8988T (cell line): ENCODE data around the gene FMO2.

Source experiments
- DNase-seq: peaks from one replicate; pipeline ENCODE4 v3.0.0; 2011

FMO2 gene, protein sequence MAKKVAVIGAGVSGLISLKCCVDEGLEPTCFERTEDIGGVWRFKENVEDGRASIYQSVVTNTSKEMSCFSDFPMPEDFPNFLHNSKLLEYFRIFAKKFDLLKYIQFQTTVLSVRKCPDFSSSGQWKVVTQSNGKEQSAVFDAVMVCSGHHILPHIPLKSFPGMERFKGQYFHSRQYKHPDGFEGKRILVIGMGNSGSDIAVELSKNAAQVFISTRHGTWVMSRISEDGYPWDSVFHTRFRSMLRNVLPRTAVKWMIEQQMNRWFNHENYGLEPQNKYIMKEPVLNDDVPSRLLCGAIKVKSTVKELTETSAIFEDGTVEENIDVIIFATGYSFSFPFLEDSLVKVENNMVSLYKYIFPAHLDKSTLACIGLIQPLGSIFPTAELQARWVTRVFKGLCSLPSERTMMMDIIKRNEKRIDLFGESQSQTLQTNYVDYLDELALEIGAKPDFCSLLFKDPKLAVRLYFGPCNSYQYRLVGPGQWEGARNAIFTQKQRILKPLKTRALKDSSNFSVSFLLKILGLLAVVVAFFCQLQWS

DNA sequence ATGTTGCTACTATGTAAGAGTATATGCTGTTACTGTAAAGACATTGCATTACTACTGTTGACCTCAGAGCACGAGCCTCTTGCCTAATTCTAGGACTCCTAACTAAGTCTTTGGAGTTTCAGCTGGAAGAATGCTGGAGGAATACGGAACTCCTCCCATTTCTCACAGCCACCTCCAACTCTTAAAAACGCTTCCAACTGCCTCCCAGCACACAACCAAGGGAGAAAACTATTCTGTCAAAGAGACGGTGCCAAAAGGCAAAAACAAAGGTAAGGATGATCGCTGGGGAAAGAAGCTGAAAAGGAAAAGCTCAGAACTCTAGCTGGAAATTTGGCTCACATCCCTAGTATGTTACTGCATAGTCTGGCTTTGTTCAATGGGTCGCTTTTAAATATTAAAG is at the start of gene FMO2:
Gene FMO2 (plus strand): TSS at position 210 of the 400 bp plus-strand sequence. CDS start 414 bp downstream, outside the sequence.
- no peak for DNase-seq

DNA sequence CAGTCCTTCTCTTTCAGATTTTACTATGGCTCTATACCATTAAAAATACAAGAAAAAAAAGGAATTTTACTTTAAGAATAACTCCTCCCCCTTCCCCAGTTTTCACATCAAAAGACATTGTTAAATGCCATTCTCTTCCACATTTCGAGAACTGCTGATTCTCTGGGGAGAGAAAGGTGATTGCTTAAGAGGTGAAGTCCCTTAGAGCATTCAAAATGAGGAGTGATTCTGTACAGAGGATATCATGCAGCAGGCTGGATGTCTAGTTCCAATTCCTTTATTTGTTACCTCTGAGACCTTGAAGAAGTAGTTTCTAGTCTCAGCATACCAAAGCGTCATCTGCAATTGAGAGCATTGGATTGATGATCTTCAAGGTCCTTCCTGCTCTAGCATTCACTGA is 47.5 kb upstream of the FMO2 start:
- DNase-seq, result no peak

DNA sequence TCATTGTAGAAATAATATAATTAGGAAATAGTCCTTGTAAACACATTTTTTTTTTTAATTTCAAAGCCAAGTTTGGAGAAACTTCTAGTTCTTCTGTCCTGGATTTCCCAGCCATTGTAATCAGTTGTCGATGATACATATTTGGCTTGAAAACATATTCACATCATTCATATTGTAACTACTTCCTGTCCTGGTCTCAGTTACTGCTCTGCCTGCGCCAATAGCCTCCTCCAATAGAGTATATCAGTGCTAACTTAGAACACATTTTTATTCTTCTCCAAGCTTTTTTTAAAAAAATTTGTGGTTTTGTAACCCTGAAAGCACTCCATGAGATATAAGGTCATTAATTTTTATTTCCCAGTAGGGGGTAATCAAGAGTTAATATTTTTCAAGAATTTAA is 46.1 kb upstream of the FMO2 start:
- DNase-seq, result no peak

DNA sequence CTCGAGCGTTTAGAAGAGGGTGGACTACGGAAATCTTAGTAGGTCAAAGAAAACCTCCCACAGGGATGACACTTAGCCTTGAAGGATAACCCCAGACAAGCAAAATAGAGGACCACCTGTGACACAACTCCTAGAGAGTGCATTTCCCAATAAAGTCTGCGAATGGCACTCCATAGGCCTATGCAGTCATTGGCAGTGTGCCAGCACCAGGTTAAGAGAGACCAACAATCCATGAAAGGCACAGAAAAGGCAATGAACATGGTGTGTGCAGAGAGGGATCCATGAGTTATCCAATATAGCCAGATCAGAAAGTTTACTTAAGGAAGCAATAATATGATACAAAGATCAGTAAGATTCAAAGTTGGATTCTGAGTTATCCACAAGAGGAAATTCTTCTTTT is 45.2 kb upstream of the FMO2 start:
- DNase-seq, result no peak

DNA sequence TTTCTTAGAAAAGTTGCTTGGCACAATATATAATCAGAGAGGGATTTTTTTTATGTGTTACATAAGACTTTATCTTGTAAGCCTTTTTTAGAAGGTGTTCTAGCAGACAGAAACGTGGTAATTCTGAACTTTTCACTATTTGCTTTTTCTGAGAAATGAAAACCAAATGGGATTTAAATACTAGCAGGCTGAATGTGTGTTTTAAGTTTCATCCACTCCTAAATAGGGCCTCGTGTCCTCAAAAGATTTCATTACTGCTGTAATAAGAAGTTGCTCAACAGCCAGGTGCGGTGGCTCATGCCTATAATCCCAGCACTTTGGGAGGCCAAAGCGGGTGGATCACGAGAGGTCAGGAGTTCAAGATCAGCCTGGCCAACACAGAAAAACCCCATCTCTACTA is 44.7 kb upstream of the FMO2 start:
- no peak for DNase-seq

DNA sequence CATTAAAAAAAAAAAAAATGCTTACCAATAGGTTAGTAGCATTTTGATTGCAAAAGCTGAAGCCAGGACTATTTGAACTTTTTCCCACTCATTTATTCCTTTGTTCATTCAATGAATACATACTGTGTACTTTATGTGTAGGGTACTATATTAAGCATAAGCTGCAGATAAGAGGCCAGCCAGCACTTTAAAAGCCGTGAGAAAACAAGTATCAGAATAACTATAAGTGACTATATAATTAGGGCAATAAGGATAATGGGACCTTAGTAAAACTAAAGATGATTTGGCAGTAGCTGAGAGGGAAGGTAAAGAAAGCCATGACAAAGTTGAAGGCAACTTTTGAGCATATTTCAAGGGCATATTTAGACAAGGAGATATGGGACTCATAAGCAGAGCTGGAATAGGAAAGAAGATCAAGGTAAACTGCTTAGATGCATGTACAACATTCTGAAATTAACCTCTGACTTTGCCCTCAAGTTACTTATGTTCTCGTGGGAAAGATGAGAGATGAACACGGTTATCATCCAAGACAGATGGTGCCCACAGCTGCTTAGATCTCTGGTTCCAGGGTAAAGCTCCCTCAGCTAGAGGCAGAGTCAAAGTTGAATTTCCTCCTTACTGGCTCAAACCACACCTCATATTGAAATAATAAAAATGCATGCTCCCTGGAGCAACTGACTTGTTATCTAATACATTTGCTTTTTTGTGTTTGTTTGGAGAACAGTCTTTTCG is 44.0 kb upstream of the FMO2 start:
- no peak for DNase-seq

DNA sequence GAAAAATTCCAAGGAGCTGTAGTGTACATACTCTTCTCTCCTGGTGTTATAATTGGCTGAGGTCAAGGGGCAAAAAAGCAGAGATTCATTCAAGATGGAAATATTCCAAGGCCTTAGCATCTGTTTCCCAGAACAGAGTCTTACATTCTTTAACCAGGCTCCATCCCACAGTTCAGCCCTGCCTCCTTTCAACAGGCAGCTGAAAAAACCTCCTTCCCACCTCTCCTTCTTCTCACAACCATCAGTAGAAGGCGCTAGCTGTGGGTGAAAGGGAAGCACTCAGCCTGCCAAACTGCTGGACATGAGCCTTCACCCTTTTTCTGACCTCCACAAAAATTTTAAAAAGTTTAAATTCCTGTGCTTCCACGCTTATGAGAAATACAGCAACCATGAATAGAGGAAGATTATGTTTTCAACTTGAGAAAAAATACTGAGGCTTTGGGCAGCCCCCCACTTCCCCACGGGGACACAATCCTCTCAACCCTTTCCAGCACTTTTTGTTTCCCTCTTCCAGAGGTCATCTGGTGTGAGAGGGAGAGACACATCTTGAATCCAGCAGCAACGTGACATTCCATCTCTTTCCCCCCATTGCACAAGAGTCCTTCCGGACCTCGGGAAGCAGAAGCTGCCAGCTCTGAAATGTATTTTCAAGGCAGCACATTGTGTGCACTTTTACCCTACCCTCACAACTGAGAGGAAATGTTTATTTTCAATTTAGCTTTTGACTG is 43.2 kb upstream of the FMO2 start:
- DNase-seq, result no peak

DNA sequence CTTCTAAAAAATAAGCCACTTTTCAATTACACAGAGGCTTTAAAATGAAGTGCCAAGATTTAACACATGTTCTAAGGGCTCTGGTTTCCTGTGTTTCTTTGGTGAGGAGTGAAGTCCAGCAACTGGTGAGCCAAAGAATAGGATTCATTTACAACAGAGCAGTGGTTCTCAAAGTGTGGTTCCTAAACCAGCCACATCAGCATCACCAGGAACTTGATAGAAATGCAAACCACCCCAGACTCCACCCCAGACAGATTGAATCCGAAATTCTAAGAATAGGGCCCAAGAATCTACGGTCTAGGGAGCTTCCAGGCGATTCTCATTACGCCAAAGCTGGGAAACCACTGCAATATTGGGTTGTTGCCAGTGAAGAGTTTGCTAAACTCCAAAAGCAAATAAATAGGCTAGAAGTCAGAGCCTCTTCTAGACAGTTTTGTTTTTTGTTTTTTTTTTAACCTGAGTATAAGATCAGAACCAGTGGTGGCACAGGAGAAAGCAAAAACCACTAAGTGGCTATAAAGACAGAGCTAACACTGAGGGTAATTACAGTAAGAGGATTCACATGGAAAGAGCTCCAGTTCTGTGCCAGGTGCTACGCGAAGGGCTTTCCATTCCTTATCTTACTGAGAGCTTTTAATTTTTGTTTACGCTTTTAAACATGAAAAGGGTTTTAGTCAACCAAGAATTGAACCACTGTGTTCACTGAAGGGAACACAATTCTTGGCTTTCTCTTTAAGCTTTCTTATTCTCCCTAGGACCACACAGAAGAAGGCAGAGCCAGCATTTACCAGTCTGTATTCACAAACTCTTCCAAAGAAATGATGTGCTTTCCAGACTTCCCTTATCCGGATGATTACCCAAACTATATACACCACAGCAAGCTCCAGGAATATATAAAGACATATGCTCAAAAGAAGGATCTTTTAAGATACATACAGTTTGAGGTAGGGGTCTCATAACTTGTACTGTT is 42.4 kb upstream of the FMO2 start:
- DNase-seq, result no peak

DNA sequence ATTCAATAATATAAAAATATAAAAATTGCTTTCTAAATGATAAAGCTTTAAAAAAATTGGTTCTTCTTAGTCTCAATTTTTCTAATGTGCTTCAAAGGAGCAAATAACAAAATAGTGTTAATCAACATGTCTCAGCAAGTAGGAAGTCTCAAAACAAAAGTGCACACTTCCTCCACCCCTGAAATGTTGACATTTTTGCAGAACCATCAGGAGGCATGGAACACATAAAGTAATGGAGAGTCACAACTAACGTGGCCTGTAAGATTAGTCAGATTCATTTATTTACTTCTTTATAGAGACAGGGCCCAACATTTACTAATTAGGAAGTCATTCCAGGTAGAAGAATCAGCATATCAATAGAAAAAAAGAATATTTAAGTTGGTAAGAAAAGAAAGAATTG is 34.9 kb upstream of the FMO2 start:
- DNase-seq, result no peak

DNA sequence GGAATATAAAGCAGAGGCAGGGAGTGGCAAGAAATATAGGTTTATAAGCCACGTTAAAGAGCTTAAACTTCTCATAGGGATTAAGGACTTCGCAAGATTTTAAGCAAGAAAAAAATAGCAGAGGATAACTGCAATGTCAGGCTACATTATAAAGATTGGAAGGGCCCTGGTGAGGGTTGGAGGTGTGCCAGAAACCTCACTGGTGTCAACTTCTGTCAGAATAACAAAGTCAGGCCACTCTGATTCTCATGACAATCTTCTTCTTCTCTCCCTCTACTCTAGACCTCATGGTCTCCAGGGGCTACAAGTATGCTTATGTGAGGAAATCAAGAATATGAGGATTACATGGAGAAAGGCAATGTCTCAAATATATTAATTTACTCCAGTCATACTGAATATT is 32.6 kb upstream of the FMO2 start:
- DNase-seq, result no peak

DNA sequence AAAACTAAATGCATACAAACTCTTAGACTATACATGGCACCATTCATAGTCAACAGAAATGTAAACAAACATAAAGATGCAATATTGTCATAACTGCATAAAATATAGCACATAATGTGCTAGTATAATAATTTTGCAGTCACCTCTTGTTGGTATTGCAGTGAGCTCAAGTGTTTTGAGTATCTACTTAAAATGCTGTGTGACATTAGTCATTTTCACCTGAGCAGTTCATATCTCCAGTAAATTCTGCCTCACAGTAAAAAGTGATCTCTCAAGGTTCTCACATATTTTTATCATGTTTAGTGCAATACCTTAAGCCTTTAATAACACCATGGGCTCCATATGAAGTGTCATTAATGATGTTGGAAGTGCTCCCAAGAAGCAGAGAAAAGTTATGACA is 29.6 kb upstream of the FMO2 start:
- no peak for DNase-seq

DNA sequence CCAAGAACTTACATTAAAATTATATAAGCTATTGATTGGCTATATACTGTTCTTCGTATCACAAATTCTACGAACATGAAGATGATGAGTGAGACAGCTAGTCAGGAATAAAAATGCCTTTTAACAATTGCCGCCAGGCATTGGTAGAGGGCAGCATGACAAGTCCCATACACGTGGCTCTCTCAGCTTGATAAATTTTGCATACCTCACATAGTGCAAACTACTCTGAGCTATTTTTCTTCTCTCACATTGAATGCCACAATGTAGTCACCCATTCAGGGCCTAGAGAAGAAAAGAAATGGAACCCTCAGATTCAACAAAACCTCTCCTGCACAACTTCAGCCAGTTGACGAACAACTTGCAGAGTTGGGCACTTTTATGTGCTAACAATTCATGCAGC is 27.0 kb upstream of the FMO2 start:
- DNase-seq, result no peak

DNA sequence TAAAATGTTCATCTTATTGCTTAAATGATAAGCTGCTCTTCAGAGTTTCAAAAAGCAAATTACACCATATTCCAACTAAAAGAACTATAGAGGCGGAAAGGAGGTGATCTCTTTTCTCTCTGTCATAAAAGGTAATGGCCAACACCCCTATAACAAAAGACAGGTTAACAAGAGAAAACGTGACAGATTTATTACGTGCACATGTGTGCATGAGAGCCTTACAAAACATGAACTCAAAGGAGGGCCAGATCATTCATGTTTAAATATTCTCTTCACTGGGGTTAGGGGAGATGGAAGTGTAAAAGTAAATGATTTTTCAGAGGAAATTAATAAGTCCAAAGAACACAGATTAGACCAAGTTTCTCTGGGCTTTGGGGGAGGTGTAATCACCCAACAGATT is 26.5 kb upstream of the FMO2 start:
- DNase-seq, result no peak

DNA sequence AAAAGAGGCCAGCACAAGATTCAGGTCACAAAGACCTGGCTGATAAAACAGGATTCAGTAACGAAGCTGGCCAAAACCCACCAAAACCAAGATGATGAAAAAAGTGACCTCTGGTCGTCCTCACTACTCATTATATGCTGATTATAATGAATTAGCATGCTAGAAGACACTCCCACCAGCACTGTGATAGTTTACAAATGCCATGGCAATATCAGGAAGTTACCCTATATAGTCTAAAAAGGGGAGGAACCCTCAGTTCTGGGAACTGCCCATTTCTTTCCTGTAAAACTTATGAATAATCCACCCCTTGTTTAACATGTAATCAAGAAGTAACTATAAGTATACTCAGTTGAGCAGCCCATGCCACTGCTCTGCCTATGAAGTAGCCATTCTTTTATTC is 26.0 kb upstream of the FMO2 start:
- DNase-seq, result no peak

DNA sequence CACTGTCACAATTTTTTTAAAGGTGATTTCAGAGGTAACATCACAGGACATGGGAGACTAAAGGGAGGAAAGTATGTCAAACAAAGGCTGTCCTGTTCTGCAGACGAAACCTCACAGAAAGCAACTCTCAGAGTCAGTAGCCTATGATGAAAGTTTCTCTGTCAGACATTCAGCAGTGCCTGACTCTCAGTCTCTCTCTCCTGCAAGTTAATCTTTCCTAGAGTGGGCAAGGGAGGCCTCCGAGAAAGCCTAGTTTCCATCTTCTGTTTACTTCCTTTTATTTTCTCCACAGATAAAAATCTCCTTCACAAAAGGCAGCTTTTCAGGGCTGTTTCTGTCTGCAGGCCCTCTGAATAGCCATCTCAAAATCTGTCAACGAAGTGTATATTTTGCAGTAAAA is 24.9 kb upstream of the FMO2 start:
- no peak for DNase-seq

DNA sequence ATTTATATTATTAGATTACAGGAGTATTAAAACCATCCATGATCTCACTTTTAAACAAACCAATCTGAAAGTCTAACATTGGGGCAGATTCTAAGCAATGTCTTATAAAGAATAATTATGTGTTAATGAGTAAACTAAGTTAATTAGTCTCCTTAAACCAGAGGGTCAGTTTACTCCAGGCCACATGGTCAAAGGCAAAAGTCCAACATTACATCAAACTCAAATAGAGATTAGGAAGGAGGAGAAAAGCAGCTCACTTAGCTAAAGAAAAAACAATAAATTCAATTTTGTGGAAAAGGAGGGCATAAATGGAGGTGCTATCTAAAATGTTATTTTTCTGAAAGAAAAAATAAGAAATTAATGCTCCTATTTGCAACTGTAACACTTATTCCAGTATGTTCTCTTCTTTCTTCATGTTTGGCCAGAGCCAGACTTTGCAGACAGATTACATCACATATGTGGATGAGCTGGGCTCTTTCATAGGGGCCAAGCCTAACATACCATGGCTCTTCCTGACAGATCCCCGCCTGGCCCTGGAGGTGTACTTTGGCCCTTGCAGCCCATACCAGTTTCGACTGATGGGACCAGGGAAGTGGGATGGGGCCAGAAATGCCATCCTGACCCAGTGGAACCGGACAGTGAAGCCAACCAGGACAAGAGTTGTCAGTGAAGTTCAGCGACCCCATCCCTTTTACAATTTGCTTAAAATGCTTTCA is 24.3 kb upstream of the FMO2 start:
- no peak for DNase-seq

DNA sequence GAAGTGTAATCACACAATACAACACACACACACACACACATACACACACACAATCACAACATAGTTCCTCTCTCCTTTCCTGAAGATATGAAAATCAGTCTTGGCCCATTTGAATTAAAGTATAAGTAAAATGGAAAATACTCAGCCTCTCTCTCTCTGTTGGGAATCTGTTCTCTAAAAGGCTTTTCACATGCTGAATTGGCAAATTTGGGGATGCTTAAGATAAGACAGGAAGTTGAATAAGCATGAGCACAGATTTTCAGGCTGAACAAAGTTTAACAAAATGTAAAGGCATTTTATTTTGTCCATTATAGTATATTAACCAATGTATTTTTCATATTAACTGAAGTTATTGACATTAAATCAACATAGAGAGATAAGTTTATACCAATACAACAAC is 23.7 kb upstream of the FMO2 start:
- no peak for DNase-seq

DNA sequence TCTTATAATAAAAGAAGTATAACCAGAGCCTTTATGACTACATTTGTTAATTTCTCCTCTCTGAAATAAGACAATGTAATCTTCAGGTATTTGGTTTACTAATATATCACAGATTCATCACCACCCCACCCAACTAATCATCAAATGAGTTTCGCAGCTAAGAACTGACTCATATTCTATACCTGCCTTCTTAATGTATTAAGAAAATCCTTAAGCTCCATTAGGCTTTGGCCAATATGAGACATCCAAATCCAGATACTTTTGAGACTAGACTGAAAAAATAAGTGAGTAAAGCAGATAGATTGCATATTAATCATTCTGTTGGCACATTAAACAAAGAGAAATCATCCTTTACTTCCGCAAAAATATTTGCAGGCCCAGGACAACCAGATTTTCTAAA is 18.7 kb upstream of the FMO2 start:
- no peak for DNase-seq

DNA sequence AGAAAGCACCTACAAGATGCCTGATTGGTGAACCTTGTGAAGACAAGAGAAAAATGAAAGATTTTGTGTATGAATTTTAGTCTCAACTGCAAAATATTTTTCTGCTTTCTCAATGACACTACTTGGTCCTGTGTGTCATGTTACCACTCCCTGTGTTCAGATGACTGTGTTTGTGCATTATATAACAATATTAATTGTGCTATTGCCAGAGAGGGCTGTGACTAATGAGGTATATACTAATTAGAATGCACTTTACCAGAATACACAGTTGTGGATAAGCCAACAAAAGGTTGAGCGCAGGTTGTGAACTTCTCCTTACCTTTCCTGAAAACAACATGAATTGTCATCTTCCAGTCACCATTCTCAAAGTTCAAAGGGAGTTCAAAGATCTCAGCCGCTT is 17.3 kb upstream of the FMO2 start:
- DNase-seq, result no peak

DNA sequence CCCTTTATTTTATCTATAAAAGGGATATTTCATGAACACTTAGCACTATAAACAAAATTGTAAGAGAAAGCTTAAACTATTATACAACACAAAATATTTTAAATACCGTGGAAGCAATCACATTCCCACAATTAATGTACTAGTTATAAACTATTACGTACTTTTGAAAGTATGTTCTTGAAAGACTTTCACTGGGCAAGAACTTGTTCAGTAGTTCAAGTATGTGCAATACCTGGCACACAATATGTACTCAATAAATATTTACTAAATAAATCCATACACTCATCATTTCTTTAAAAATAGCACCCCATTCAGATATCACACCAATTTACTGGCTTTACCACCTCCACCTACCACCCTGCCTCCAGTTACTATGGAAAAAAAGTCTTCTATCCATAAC is 12.6 kb upstream of the FMO2 start:
- DNase-seq, result no peak

DNA sequence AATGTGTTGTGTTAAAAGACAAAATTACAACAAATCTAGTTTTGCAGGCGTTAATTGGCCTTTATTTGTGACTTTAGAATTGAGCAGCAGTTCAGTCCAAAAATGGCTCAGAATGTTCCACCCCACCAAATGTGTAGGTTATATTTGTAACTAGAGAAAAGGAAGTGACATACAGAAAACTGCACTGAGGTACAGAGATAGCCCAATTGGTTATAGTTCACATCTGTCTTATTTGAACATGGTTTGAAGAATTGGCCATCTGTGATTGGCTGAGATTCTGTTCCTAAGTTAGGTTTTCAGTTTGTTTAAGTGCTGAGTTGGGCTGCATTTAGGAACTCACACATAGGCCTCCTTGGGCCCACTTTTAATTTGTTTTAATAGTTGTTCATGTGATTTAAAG is 12.0 kb upstream of the FMO2 start:
- no peak for DNase-seq
